SU-DHL-6 (cell line): Measurements from ENCODE around the gene PDE8B.

Experiments
- H2AFZ ChIP-seq: fragments of 200-600 bp; sonication (generic); 2 replicates; pipeline ENCODE4 v1.6.1; 2014; ENCODE audit warnings: low read depth, mild to moderate bottlenecking, moderate library complexity, mixed read lengths, antibody characterized with exemption, low read length; ENCODE audit not compliant: severe bottlenecking
- H3F3A ChIP-seq: fragments of 200-600 bp; shearing (Covaris generic); 2 replicates; pipeline ENCODE4 v1.6.0; 2016; ENCODE audit warnings: antibody characterized with exemption, mild to moderate bottlenecking; ENCODE audit not compliant: insufficient read depth
- H3K27ac ChIP-seq: fragments of 200-600 bp; sonication (generic); 2 replicates; pipeline ENCODE4 v1.5.1; 2016; ENCODE audit warnings: low read depth, mild to moderate bottlenecking, low read length, moderate library complexity, mixed read lengths
- H3K27me3 ChIP-seq: fragments of 200-600 bp; sonication (generic), shearing (Covaris generic); 2 replicates; pipeline ENCODE4 v1.6.0; 2014; ENCODE audit warnings: mild to moderate bottlenecking, low read length
- H3K36me3 ChIP-seq: fragments of 200-600 bp; sonication (generic); 2 replicates; pipeline ENCODE4 v1.6.1; 2014; ENCODE audit warnings: mild to moderate bottlenecking, low read length, mixed read lengths
- H3K4me2 ChIP-seq: fragments of 300-600, 200-600 bp; shearing (Covaris generic), sonication (generic); 2 replicates; pipeline ENCODE4 v1.6.0; 2014; ENCODE audit warnings: low read length, low read depth, mild to moderate bottlenecking; ENCODE audit not compliant: poor library complexity, severe bottlenecking
- H3K4me3 ChIP-seq: fragments of 200-600 bp; sonication (generic); 2 replicates; pipeline ENCODE4 v1.5.1; 2014; ENCODE audit warnings: antibody characterized with exemption, low read length, mild to moderate bottlenecking, mixed read lengths; ENCODE audit not compliant: insufficient read depth, poor library complexity, severe bottlenecking
- H3K79me2 ChIP-seq: fragments of 200-600 bp; sonication (generic); 2 replicates; pipeline ENCODE4 v1.6.1; 2014; ENCODE audit warnings: mild to moderate bottlenecking, low read length, moderate library complexity; ENCODE audit not compliant: insufficient read depth
- H3K9ac ChIP-seq: fragments of 200-600 bp; sonication (generic); 2 replicates; pipeline ENCODE4 v1.7.0; 2014; ENCODE audit warnings: mild to moderate bottlenecking, low read length
- H3K9me2 ChIP-seq: fragments of 200-600 bp; sonication (generic); replicated peaks from 2 replicates; pipeline ENCODE4 v1.6.1; 2014; ENCODE audit warnings: low read length; ENCODE audit not compliant: insufficient read depth
- H3K9me3 ChIP-seq: fragments of 200-600 bp; sonication (generic); 2 replicates; pipeline ENCODE4 v1.6.1; 2014; ENCODE audit warnings: low read length, mixed read lengths; ENCODE audit not compliant: insufficient read depth
- H4K20me1 ChIP-seq: fragments of 200-600 bp; sonication (generic); 2 replicates; pipeline ENCODE4 v1.6.1; 2014; ENCODE audit warnings: low read depth, mild to moderate bottlenecking, antibody characterized with exemption, low read length, moderate library complexity, mixed read lengths
- EZH2phosphoT487 ChIP-seq: fragments of 200-600 bp; sonication (generic), shearing (Covaris generic); conservative IDR thresholded peaks from 2 replicates; pipeline ENCODE4 v1.6.1; 2018; ENCODE audit warnings: mild to moderate bottlenecking, antibody characterized with exemption, low read length, moderate library complexity, mixed read lengths
- TF ChIP-seq, protein P1 (sequence below): fragments of 200-600 bp; sonication (generic); IDR thresholded peaks from one replicate; pipeline ENCODE4 v1.5.1; 2017; ENCODE audit warnings: antibody characterized with exemption, mild to moderate bottlenecking, low read length, moderate library complexity; ENCODE audit not compliant: insufficient read depth, poor library complexity, severe bottlenecking

The PDE8B gene

DNA sequence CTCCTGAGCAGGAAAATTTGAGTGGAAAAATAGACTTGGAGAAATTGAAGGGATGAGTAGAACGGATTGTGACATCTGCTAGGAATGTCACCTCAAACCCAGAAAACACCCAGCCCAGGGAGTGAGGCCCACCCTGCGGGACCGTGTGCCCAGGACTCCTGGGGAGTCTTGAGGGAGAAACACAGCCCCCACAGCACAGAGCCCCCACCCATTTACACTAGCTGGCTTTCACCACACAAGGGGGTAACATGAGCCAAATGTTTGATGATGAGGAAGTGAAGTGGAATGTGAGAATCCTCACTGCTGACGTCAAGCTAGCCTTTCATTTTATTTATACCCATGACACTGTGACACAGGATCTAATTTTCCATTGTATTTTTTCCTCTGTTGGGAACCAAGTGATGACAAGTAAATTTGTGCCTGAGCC, 42.8 kb upstream of the PDE8B start:
- Histone ChIP-seq H4K20me1 (no peaks in the 10 kb centered on the region), H3K4me3 (no peak overlapping the region), H3K27ac (no peak overlapping the region), H3K9me3 (no peaks in the 10 kb centered on the region), H3K9ac (no peak overlapping the region), H3K36me3 (no peaks in the 10 kb centered on the region), H2AFZ (no peak overlapping the region), H3K4me2 (no peak overlapping the region), H3K79me2 (no peaks in the 10 kb centered on the region), H3K27me3 (no peaks in the 10 kb centered on the region), H3K9me2 (no peaks in the 10 kb centered on the region), H3F3A (no peaks in the 10 kb centered on the region)
- TF ChIP-seq, protein P1, sequence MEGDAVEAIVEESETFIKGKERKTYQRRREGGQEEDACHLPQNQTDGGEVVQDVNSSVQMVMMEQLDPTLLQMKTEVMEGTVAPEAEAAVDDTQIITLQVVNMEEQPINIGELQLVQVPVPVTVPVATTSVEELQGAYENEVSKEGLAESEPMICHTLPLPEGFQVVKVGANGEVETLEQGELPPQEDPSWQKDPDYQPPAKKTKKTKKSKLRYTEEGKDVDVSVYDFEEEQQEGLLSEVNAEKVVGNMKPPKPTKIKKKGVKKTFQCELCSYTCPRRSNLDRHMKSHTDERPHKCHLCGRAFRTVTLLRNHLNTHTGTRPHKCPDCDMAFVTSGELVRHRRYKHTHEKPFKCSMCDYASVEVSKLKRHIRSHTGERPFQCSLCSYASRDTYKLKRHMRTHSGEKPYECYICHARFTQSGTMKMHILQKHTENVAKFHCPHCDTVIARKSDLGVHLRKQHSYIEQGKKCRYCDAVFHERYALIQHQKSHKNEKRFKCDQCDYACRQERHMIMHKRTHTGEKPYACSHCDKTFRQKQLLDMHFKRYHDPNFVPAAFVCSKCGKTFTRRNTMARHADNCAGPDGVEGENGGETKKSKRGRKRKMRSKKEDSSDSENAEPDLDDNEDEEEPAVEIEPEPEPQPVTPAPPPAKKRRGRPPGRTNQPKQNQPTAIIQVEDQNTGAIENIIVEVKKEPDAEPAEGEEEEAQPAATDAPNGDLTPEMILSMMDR: no peak
- no peak for TF ChIP-seq EZH2phosphoT487

DNA sequence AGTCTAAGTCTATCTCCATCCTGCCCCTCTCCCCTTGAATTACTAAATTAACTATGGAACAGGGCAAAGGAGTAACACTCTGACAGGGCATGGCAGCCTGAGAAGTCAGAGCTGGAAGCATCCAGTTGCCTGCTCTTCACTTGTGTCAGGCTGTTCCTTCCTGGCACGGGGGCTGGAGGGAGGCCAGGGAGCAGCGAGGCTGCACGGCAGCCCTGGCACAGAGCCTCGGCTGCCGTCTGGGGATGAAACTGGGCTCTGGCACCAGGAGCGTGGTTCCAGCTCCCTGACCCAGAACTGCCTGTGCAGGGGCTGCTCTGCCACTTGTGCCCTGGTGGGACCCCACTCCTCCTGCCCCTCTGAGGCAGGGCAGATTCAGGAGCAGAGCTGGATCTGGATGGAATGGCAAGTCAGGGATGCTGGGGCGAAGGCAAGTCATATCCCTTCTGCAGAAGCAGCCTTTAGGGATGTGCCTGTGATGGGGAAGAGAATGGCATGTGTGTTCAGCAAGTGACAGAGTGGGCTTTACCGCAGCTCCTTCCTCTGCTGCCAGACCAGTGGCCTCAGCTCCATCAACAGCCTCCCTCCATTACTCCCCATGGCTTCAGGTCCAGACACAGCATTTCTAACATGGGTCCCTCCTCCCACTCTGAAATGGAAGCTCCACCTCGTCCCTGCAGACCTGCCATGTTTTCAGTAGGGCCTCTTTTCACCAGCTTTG, 42.2 kb upstream of the PDE8B start:
- Histone ChIP-seq H4K20me1 (no peaks in the 10 kb centered on the region), H3K36me3 (no peaks in the 10 kb centered on the region), H3F3A (no peaks in the 10 kb centered on the region), H3K27ac (no peak overlapping the region), H3K27me3 (no peaks in the 10 kb centered on the region), H3K9me3 (no peaks in the 10 kb centered on the region), H3K9me2 (no peaks in the 10 kb centered on the region), H2AFZ (no peak overlapping the region), H3K4me2 (no peak overlapping the region), H3K4me3 (no peak overlapping the region), H3K9ac (no peak overlapping the region), H3K79me2 (no peaks in the 10 kb centered on the region)
- TF ChIP-seq, protein P1: no peak
- no peak for TF ChIP-seq EZH2phosphoT487

DNA sequence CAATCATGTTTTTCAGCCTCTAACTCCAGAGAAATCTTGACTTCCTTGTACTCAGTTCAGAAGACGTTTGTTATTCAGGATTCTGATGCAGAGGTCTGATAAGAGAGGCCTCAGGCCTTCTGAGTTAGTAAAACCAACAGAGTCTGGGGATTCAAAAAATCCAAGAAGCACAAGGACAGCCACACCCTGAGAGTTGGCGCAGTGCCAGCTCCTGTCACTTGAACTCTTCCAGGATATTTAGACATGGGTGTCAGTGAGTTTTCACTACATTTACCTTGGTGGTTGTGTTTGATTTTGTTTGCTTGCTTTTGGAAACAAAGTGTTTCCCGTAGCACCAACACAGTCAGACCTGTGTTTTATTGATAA, 41.6 kb upstream of the PDE8B start:
- H3K27me3 ChIP-seq: no peaks in the 10 kb centered on the region
- H4K20me1 ChIP-seq: no peaks in the 10 kb centered on the region
- H3K36me3 ChIP-seq: no peaks in the 10 kb centered on the region
- H3K9me2 ChIP-seq: no peaks in the 10 kb centered on the region
- no peak overlapping the region for H3K4me2 ChIP-seq
- H3K9me3 ChIP-seq: no peaks in the 10 kb centered on the region
- H2AFZ ChIP-seq: no peak overlapping the region
- TF ChIP-seq, protein P1: no peak
- no peak for TF ChIP-seq EZH2phosphoT487
- no peaks in the 10 kb centered on the region for H3F3A ChIP-seq
- H3K9ac ChIP-seq: no peak overlapping the region
- no peak overlapping the region for H3K4me3 ChIP-seq
- H3K79me2 ChIP-seq: no peaks in the 10 kb centered on the region
- H3K27ac ChIP-seq: no peak overlapping the region
